DOHH2 (cell line): ENCODE measurements around the gene GIGYF2.

Experiments
- EZH2phosphoT487 ChIP-seq: fragments of 200-600 bp; sonication (generic); IDR thresholded peaks from 2 replicates; pipeline ENCODE4 v1.6.1; 2017; ENCODE audit warnings: borderline replicate concordance, mild to moderate bottlenecking, antibody characterized with exemption, low read length, moderate library complexity, mixed read lengths
- TF ChIP-seq, protein P1 (sequence below): fragments of 200-600 bp; sonication (generic); IDR thresholded peaks from one replicate; pipeline ENCODE4 v1.5.1; 2014; ENCODE audit warnings: antibody characterized with exemption, mild to moderate bottlenecking, low read depth, low read length; ENCODE audit not compliant: poor library complexity, severe bottlenecking

DNA sequence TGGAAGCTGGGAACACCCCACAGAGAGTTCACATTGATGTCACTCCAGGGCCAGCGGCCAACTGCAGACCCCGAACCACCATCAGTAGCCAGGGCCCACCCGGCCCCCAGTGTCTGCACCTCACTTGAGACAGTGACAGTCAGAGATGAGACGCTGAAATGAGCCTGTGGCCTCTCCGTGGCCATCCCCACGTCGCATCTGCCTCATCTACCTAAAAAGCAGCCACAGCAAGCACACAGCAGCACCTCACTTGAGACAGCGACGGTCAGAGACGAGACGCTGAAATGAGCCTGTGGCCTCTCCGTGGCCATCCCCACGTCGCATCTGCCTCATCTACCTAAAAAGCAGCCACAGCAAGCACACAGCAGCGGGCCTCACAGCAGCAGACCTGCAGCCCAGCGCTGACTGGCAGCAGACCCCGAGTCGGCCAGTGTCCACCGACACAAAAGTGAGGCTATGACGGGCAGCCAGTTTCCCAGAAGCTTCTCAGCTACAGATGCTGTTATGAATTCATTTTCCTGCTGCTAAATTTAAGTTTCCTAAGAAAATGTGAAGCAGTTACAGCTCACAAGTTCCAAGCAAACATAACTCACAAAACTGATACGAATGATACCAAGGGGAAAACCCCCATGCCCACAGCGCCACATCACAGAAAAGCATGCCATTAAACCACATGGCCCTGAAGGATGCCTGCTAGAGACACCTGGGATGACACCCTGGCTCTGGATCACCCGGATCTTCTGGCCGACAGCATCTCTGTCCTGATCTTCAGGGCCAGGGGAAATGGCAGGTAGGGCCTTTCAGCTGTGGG is 200.7 kb downstream of the GIGYF2 start:
- TF ChIP-seq, protein P1, sequence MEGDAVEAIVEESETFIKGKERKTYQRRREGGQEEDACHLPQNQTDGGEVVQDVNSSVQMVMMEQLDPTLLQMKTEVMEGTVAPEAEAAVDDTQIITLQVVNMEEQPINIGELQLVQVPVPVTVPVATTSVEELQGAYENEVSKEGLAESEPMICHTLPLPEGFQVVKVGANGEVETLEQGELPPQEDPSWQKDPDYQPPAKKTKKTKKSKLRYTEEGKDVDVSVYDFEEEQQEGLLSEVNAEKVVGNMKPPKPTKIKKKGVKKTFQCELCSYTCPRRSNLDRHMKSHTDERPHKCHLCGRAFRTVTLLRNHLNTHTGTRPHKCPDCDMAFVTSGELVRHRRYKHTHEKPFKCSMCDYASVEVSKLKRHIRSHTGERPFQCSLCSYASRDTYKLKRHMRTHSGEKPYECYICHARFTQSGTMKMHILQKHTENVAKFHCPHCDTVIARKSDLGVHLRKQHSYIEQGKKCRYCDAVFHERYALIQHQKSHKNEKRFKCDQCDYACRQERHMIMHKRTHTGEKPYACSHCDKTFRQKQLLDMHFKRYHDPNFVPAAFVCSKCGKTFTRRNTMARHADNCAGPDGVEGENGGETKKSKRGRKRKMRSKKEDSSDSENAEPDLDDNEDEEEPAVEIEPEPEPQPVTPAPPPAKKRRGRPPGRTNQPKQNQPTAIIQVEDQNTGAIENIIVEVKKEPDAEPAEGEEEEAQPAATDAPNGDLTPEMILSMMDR: no peak
- no peak for TF ChIP-seq EZH2phosphoT487
